Effector memory CD4-positive, alpha-beta T cell (primary cell): Measurements from ENCODE around the gene DNAJC22.

Experiments used
- DNase-seq, 3 donors: peaks; one replicate each; pipeline ENCODE4 v3.0.0-alpha.2; 2020
- H3K27ac ChIP-seq: 2 replicates; pipeline ENCODE4 v1.7.0; 2013; ENCODE audit warnings: mild to moderate bottlenecking, low read length, moderate library complexity; ENCODE audit not compliant: insufficient read depth, poor library complexity, severe bottlenecking
- H3K27me3 ChIP-seq: replicated peaks from 2 replicates; pipeline ENCODE4 v1.7.0; 2013; ENCODE audit warnings: mild to moderate bottlenecking, low read length; ENCODE audit not compliant: insufficient read depth, control insufficient read depth, poor library complexity, severe bottlenecking
- H3K36me3 ChIP-seq: 2 replicates; pipeline ENCODE4 v1.7.0; 2013; ENCODE audit warnings: mild to moderate bottlenecking, low read length, moderate library complexity; ENCODE audit not compliant: control insufficient read depth, insufficient read depth
- H3K4me1 ChIP-seq: 2 replicates; pipeline ENCODE4 v1.7.0; 2013; ENCODE audit warnings: low read length, mild to moderate bottlenecking; ENCODE audit not compliant: control insufficient read depth, insufficient read depth, poor library complexity, severe bottlenecking
- H3K4me3 ChIP-seq: 2 replicates; pipeline ENCODE4 v1.7.0; 2013; ENCODE audit warnings: low read length, low read depth, mild to moderate bottlenecking; ENCODE audit not compliant: insufficient read depth, poor library complexity, severe bottlenecking
- H3K9me3 ChIP-seq: 2 replicates; pipeline ENCODE4 v1.7.0; 2013; ENCODE audit warnings: mild to moderate bottlenecking, low read length, moderate library complexity; ENCODE audit not compliant: control insufficient read depth

Gene DNAJC22

GRCh38 chr12:49358483-49359141 is 11.9 kb downstream of the DNAJC22 start:
- Histone ChIP-seq H3K9me3 (no peaks in the 10 kb centered on the region), H3K4me3 (no peak overlapping the region), H3K27me3 (no peaks in the 10 kb centered on the region), H3K4me1 (no peaks in the 10 kb centered on the region), H3K27ac (no peak overlapping the region), H3K36me3 (no peaks in the 10 kb centered on the region)
- peak in 2 of 3 donors; percentile 31 to 37 for DNase-seq

GRCh38 chr12:49359671-49360070 is 13.0 kb downstream of the DNAJC22 start:
- Histone ChIP-seq H3K4me3 (no peak overlapping the region), H3K4me1 (no peaks in the 10 kb centered on the region), H3K27ac (no peak overlapping the region), H3K27me3 (no peaks in the 10 kb centered on the region), H3K36me3 (no peaks in the 10 kb centered on the region), H3K9me3 (no peaks in the 10 kb centered on the region)
- DNase-seq, result no peak

GRCh38 chr12:49362077-49362476 is 15.4 kb downstream of the DNAJC22 start:
- Histone ChIP-seq H3K27ac (no peak overlapping the region), H3K4me1 (peaks cover 4% of the 10 kb centered on the region), H3K27me3 (no peaks in the 10 kb centered on the region), H3K4me3 (no peak overlapping the region), H3K9me3 (no peaks in the 10 kb centered on the region), H3K36me3 (no peaks in the 10 kb centered on the region)
- no peak for DNase-seq

GRCh38 chr12:49364989-49365388 is 18.3 kb downstream of the DNAJC22 start:
- DNase-seq, result no peak
- Histone ChIP-seq H3K9me3 (no peaks in the 10 kb centered on the region), H3K27me3 (no peaks in the 10 kb centered on the region), H3K36me3 (no peaks in the 10 kb centered on the region), H3K4me1 (peaks cover 4% of the 10 kb centered on the region), H3K27ac (no peak overlapping the region), H3K4me3 (no peak overlapping the region)

GRCh38 chr12:49365542-49365941 is 18.9 kb downstream of the DNAJC22 start:
- peaks cover 4% of the 10 kb centered on the region for H3K4me1 ChIP-seq
- no peak overlapping the region for H3K27ac ChIP-seq
- no peak for DNase-seq

GRCh38 chr12:49366096-49366651 is 19.5 kb downstream of the DNAJC22 start:
- H3K36me3 ChIP-seq, result no peaks in the 10 kb centered on the region
- H3K4me3 ChIP-seq, result peak overlapping the region; percentile 97
- H3K27ac ChIP-seq, result peak overlapping the region; percentile 82
- peaks cover 4% of the 10 kb centered on the region for H3K4me1 ChIP-seq
- no peaks in the 10 kb centered on the region for H3K27me3 ChIP-seq
- no peak for DNase-seq
- no peaks in the 10 kb centered on the region for H3K9me3 ChIP-seq

More at GRCh38 chr12:49365542-49365941, 18.9 kb downstream of the DNAJC22 start:
- Histone ChIP-seq H3K27me3 (no peaks in the 10 kb centered on the region), H3K4me3 (no peak overlapping the region), H3K36me3 (no peaks in the 10 kb centered on the region), H3K9me3 (no peaks in the 10 kb centered on the region)

GRCh38 chr12:49366652-49367380 is 20.1 kb downstream of the DNAJC22 start:
- Histone ChIP-seq H3K27me3 (no peaks in the 10 kb centered on the region), H3K9me3 (no peaks in the 10 kb centered on the region), H3K4me1 (peaks cover 4% of the 10 kb centered on the region), H3K27ac (peak overlapping the region; percentile 82), H3K4me3 (peak overlapping the region; percentile 97), H3K36me3 (no peaks in the 10 kb centered on the region)
- peak; percentile 67 to 78 (median 74) for DNase-seq

- no peaks in the 10 kb centered on the region for H3K9me3 ChIP-seq
- no peaks in the 10 kb centered on the region for H3K27me3 ChIP-seq
- peak within 1 kb of the TSS; percentile 82 for H3K27ac ChIP-seq
- DNase-seq, result no peak
- H3K4me3 ChIP-seq, result peak within 1 kb of the TSS; percentile 97
- H3K4me1 ChIP-seq, result peaks cover 4% of the 10 kb centered on the region
- no peaks in the 10 kb centered on the region for H3K36me3 ChIP-seq
These were observed 20.9 kb downstream of the DNAJC22 start, which contains the start of gene SPATS2 for GRCh38 chr12:49367381-49368239. TSS of gene SPATS2 (plus strand) at chr12:49367462. CDS start at chr12:49461013, 93,551 bp downstream.

GRCh38 chr12:49368240-49368600 is 21.5 kb downstream of the DNAJC22 start:
- H3K36me3 ChIP-seq, result no peaks in the 10 kb centered on the region
- H3K9me3 ChIP-seq, result no peaks in the 10 kb centered on the region
- H3K4me3 ChIP-seq, result no peak overlapping the region
- no peak for DNase-seq
- no peak overlapping the region for H3K27ac ChIP-seq
- peaks cover 4% of the 10 kb centered on the region for H3K4me1 ChIP-seq
- no peaks in the 10 kb centered on the region for H3K27me3 ChIP-seq
